Tibial artery (tissue), 4 donors: ENCODE results near the gene NCKAP5.

Experiments used
- DNase-seq, 2 donors: peaks; one replicate each; pipeline ENCODE4 v3.0.0-alpha.2; 2019
- H3K27ac ChIP-seq, 2 donors: fragments of 200-600 bp; sonication (generic) in 1 of 2; 1 replicate in 1 of 2; 2 replicates in 1 of 2; pipeline ENCODE4 v1.5.1; 2018 to 2019; ENCODE audit warnings: mild to moderate bottlenecking in 1 of 2
- H3K27me3 ChIP-seq, 2 donors: fragments of 200-600 bp; sonication (generic) in 1 of 2; one replicate each; pipeline versions ENCODE4 v1.5.1 to v1.6.0; 2016 to 2019
- H3K36me3 ChIP-seq, 3 donors: fragments of 200-600 bp; sonication (generic) in 2 of 3; one replicate each; pipeline ENCODE4 v1.5.1; 2016 to 2019; ENCODE audit warnings: mild to moderate bottlenecking in 2 of 3
- H3K4me1 ChIP-seq, 4 donors: fragments of 200-600 bp; sonication (generic) in 2 of 4; 1 replicate in 3 of 4; 2 replicates in 1 of 4; pipeline ENCODE4 v1.5.1; 2016 to 2019
- H3K4me3 ChIP-seq, 2 donors: fragments of 200-600 bp; sonication (generic) in 1 of 2; 1 replicate in 1 of 2; 2 replicates in 1 of 2; pipeline ENCODE4 v1.5.1; 2018 to 2019; ENCODE audit warnings: mild to moderate bottlenecking in 2 of 2
- H3K9me3 ChIP-seq, 3 donors: fragments of 200-600 bp; sonication (generic) in 1 of 3; one replicate each; pipeline ENCODE4 v1.5.1; 2016 to 2019
- intact Hi-C: fragments of 100-400 bp; cut with DNase I; formaldehyde crosslinking; loops from one replicate; pipeline ENCODE4 v1.15.0; 2023; ENCODE audit warnings: low total_unique reads
- TF ChIP-seq, protein P1 (sequence below), 2 experiments: fragments of 200-600 bp in 1 of 2; fragments of 450-650 bp in 1 of 2; IDR thresholded peaks; one replicate each; pipeline ENCODE4 v1.5.1; 2017 to 2019; ENCODE audit warnings: antibody characterized with exemption in 2 of 2, mild to moderate bottlenecking in 1 of 2, moderate library complexity in 1 of 2

The NCKAP5 gene

DNA sequence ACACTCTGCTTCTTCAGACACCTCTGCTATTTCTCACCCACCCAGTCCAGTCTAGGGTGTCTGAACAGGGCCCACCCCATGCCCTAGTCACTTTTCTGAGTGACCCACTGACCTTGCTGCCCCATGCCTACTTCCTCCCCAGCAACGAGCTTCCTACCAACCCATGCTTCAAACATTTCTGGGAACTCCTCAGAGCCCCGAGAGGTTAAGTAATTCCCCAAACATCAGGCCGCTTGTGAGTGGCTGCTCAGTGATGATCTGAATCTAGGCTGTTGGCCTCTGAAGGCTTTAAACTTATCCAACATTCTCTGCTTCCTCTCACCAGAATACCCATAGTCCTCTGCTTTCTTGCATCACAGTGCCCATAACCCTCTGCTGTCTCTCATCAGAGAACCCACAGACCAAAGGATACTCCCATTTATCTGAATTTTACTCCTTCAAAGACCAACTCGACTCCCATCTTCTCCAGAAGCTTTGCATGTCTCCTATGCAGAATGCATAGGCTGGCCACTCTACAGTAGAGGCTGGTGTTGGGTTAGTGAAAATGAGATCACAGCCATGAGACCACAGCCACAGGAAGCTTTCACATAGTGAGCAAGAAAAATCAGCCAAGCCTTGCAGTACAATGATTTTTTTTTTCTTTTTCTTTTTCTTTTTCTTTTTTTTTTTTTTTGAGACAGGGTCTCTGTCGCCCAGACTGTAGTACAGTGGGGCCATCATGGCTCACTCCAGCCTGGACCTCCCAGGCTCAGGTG lies 588.7 kb downstream of the NCKAP5 start:
- no peaks in the 10 kb centered on the region for H3K9me3 ChIP-seq
- no peak overlapping the region for H3K4me3 ChIP-seq
- H3K27me3 ChIP-seq: peaks cover 0 to 2% of the 10 kb centered on the region in 2 donors
- TF ChIP-seq, protein P1, sequence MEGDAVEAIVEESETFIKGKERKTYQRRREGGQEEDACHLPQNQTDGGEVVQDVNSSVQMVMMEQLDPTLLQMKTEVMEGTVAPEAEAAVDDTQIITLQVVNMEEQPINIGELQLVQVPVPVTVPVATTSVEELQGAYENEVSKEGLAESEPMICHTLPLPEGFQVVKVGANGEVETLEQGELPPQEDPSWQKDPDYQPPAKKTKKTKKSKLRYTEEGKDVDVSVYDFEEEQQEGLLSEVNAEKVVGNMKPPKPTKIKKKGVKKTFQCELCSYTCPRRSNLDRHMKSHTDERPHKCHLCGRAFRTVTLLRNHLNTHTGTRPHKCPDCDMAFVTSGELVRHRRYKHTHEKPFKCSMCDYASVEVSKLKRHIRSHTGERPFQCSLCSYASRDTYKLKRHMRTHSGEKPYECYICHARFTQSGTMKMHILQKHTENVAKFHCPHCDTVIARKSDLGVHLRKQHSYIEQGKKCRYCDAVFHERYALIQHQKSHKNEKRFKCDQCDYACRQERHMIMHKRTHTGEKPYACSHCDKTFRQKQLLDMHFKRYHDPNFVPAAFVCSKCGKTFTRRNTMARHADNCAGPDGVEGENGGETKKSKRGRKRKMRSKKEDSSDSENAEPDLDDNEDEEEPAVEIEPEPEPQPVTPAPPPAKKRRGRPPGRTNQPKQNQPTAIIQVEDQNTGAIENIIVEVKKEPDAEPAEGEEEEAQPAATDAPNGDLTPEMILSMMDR (IDR thresholded peaks at IDR 0.05): no peak
- intact Hi-C loops: no loop called here
- H3K27ac ChIP-seq: no peak overlapping the region
- H3K36me3 ChIP-seq: no peaks in the 10 kb centered on the region
- DNase-seq: no peak
- H3K4me1 ChIP-seq: no peaks in the 10 kb centered on the region

DNA sequence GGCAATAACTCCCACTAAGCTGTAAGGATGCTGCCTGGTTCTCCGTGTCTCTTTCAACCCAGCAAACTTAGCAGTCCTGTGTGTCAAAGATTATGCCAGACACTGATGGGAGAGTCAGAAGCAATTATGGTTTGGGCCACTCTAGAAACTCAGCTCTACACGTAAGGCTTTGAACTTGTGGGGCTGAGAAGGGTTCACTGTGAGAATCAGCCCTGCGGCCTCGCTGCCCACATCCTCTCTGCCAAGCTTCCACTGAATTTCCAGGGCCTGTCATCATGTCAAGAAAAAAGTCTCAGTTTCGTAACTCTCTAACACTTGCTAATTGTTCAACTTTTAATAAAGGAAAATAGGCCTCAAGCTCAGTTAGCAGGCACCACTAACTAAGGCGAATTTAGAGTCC lies 589.4 kb downstream of the NCKAP5 start:
- no peak for DNase-seq
- no peaks in the 10 kb centered on the region for H3K9me3 ChIP-seq
- H3K27ac ChIP-seq: no peak overlapping the region
- H3K27me3 ChIP-seq: no peaks in the 10 kb centered on the region
- no peaks in the 10 kb centered on the region for H3K36me3 ChIP-seq
- H3K4me3 ChIP-seq: no peak overlapping the region
- intact Hi-C loops: no loop called here
- no peaks in the 10 kb centered on the region for H3K4me1 ChIP-seq
- TF ChIP-seq, protein P1 (IDR thresholded peaks at IDR 0.05): no peak

DNA sequence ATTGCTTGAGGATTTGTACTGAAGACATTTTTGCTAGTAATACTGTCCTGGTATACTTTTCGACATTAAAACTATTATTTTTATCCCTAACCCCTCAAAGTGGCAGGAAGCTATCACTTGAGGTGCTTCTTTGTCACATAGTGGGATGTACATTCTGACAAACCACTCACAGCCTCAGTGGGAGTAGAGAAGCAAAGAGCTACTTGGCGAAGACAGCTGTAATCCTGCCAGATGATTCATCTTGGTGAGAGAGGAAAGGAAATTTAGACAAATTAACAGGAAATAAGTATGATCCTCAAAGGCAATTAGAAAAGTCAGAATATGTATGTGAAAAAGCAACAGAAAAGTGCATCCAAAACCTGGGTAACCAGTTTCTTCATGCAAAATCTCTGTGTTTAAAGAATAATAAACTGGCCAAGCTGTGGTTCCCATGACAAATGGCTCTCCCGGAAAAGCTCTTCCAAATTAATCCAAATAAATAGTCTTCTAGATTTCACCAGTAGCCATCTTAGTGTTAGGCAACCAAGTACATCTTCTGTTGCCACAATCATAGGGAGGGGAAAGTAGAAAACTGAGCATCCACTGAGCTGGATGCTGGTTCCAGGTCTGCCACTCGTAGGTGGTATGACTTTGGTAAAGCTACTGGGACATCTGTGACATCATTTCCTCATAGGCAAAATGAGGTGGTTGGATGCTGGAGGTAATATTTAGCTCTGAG lies 590.3 kb downstream of the NCKAP5 start:
- H3K4me3 ChIP-seq: no peak overlapping the region
- intact Hi-C loops: no loop called here
- no peaks in the 10 kb centered on the region for H3K27me3 ChIP-seq
- H3K9me3 ChIP-seq: no peaks in the 10 kb centered on the region
- H3K4me1 ChIP-seq: no peaks in the 10 kb centered on the region
- DNase-seq: no peak
- TF ChIP-seq, protein P1 (IDR thresholded peaks at IDR 0.05): no peak
- H3K36me3 ChIP-seq: no peaks in the 10 kb centered on the region
- no peak overlapping the region for H3K27ac ChIP-seq

DNA sequence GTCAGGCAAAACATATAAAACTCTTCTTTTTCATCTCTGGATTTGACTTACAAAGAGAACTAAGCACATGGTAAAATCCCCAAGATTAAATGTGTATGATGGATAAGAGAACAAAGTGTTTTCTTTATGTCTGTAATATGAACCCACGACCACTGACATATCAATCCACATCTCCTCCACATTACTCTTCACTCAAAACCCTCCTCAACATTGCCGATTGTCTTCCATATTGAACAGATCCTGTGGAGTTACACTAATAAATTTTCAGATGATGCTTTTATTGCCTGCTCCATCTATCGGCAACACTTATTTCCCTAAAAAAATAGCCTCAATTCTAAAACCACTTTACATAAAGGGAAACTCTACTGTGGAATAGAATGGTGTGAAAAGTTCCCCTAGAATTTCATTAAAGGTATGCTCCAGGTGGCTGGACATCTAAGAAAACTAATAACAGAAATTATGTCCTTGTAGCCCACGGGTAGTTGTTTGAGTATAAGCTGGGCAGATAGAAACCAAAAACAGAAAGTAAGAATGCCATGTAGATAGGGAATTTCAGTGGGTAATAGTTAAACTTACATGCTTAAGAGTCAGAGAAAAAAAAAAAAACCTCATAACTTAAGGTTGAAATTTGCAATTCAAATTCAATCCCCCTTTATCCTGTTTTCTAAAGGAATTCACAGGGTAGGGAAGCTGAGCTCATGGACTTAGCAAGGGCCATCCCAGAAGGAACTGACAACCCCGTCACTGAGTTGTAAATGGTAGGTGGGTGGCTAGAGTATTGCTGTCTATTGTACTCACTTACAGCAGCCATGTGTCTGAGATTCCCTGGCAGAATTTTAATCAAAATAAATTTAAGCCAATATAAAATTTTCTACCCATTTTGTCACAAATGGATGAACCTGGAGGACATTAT lies 592.8 kb downstream of the NCKAP5 start:
- H3K4me1 ChIP-seq: no peaks in the 10 kb centered on the region
- intact Hi-C loops: no loop called here
- H3K4me3 ChIP-seq: no peak overlapping the region
- DNase-seq: no peak
- H3K36me3 ChIP-seq: no peaks in the 10 kb centered on the region
- H3K27me3 ChIP-seq: no peaks in the 10 kb centered on the region
- H3K9me3 ChIP-seq: no peaks in the 10 kb centered on the region
- TF ChIP-seq, protein P1 (IDR thresholded peaks at IDR 0.05): no peak
- H3K27ac ChIP-seq: no peak overlapping the region

DNA sequence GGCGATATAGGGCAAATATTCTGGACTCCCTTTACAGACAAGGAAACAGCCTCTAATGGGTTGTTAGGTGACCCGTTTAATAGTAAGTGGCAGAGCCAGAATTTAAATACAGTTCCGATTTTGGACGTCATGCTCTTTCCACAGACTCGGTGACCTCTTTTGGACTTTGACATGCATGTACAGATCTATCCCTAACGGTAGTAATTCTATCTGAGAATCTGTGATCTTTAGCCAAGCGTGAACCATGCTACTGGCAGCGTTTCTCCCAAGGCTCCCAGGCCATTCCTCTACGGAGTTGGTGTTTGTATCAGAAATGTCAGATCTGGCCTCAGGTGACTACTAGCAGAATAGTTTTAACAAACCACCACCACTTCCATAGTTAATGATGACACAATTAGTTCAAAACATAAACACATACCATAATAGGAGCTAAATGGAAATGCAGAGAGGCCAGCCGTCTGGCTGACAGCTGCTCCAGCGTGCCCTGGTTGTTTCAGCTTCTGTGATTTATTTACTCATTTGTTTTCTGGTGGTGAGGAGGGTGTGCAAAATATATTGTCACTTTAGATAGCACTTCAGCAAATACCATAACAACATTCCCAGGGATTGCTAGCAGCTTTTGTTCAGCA lies 593.7 kb downstream of the NCKAP5 start:
- TF ChIP-seq, protein P1 (IDR thresholded peaks at IDR 0.05): no peak
- intact Hi-C loops: no loop called here
- Histone ChIP-seq H3K27ac (no peak overlapping the region), H3K27me3 (no peaks in the 10 kb centered on the region), H3K4me1 (no peaks in the 10 kb centered on the region), H3K36me3 (no peaks in the 10 kb centered on the region), H3K4me3 (no peak overlapping the region), H3K9me3 (no peaks in the 10 kb centered on the region)
- DNase-seq: no peak
